ENCODE measurements around the gene ZBTB44. TPM values are rescaled to one million over a fixed set of nuclear protein-coding genes. Genes with fewer than 3 reads are reported as not detected.

Gene ZBTB44
- total RNA-seq, 1 donor: 41.5 TPM

- no peak for DNase-seq (ENCODE audit: low read depth)
- TF ChIP-seq, protein P1, sequence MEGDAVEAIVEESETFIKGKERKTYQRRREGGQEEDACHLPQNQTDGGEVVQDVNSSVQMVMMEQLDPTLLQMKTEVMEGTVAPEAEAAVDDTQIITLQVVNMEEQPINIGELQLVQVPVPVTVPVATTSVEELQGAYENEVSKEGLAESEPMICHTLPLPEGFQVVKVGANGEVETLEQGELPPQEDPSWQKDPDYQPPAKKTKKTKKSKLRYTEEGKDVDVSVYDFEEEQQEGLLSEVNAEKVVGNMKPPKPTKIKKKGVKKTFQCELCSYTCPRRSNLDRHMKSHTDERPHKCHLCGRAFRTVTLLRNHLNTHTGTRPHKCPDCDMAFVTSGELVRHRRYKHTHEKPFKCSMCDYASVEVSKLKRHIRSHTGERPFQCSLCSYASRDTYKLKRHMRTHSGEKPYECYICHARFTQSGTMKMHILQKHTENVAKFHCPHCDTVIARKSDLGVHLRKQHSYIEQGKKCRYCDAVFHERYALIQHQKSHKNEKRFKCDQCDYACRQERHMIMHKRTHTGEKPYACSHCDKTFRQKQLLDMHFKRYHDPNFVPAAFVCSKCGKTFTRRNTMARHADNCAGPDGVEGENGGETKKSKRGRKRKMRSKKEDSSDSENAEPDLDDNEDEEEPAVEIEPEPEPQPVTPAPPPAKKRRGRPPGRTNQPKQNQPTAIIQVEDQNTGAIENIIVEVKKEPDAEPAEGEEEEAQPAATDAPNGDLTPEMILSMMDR (IDR thresholded peaks at IDR 0.05; ENCODE audit: insufficient read depth, low read depth, low read length): no peak
- H3K4me3 ChIP-seq (ENCODE audit: low read depth, low read length): no peak overlapping the region
These were observed 2.7 kb downstream of the ZBTB44 start for GRCh38 chr11:130312046-130312445.

DNA sequence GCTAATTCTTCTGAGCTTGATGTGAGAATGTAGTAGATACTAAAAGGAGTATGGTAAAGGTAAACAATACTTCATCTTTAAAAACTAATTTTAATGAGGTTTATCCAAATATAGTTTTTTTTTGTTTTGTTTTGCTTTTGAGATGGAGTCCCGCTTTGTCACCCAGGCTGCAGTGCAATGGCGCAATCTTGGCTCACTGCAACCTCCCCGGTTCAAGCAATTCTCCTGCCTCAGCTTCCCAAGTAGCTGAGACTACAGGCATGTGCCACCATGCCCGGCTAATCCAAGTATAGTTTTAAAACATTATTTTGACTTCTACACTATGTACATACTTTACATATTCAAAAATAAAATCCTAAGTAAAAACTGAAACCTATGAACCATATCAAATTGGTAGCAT is 4.1 kb downstream of the ZBTB44 start:
- TF ChIP-seq, protein P1 (IDR thresholded peaks at IDR 0.05; ENCODE audit: insufficient read depth, low read depth, low read length): no peak
- H3K4me3 ChIP-seq (ENCODE audit: low read depth, low read length): no peak overlapping the region
- DNase-seq (ENCODE audit: low read depth): no peak

GRCh38 chr11:130308886-130309285 is 5.8 kb downstream of the ZBTB44 start:
- no peak overlapping the region for H3K4me3 ChIP-seq (ENCODE audit: low read depth, low read length)
- TF ChIP-seq, protein P1 (IDR thresholded peaks at IDR 0.05; ENCODE audit: insufficient read depth, low read depth, low read length): no peak
- peak; percentile 17 for DNase-seq (ENCODE audit: low read depth)

DNA sequence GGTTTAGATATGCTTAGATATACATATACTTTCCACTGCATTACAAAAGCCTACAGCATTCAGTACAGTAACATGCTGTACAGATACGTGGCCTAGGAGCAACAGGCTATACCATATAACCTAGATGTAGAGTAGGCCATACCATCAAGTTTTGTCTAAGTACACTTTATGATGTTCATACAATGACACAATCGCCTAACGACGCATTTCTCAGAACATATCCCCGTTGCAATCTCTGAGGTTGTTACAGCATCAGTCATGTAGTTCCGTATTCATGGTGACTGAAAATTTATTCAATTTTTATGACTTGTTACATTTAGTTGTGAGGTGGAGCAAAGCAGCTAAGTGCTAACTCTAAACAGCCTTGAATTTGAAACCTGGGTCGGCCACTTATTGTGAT is 6.7 kb downstream of the ZBTB44 start:
- DNase-seq (ENCODE audit: low read depth): no peak
- TF ChIP-seq, protein P1 (IDR thresholded peaks at IDR 0.05; ENCODE audit: insufficient read depth, low read depth, low read length): no peak
- no peak overlapping the region for H3K4me3 ChIP-seq (ENCODE audit: low read depth, low read length)

- DNase-seq (ENCODE audit: low read depth): no peak
- H3K4me3 ChIP-seq (ENCODE audit: low read depth, low read length): no peak overlapping the region
- TF ChIP-seq, protein P1 (IDR thresholded peaks at IDR 0.05; ENCODE audit: insufficient read depth, low read depth, low read length): no peak
These were observed 10.1 kb downstream of the ZBTB44 start for GRCh38 chr11:130304651-130305050.

- no peak for DNase-seq (ENCODE audit: low read depth)
- no peak overlapping the region for H3K4me3 ChIP-seq (ENCODE audit: low read depth, low read length)
- TF ChIP-seq, protein P1 (IDR thresholded peaks at IDR 0.05; ENCODE audit: insufficient read depth, low read depth, low read length): no peak
These were observed 13.7 kb downstream of the ZBTB44 start for GRCh38 chr11:130301002-130301401.

DNA sequence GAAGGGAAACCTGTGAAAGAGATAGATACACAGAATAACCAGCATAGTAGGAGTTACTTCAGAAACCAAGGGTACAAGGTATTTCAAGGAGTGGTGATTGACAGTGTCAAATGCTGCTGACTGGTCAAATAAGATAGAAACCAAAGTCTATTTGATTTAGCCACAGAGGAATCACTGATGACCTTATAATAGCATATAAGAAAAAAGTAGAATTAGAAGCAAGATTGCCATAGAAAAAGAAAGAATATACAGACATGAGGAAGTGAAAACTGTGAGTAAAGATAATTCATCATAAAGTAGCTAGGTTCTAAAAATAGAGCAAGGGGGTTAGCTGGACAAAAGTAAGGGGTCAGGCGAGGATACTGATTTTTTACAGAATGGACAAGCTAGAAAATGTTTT is 14.2 kb downstream of the ZBTB44 start:
- TF ChIP-seq, protein P1 (IDR thresholded peaks at IDR 0.05; ENCODE audit: insufficient read depth, low read depth, low read length): no peak
- DNase-seq (ENCODE audit: low read depth): no peak
- no peak overlapping the region for H3K4me3 ChIP-seq (ENCODE audit: low read depth, low read length)
